SK-N-SH treated with all-trans-retinoic acid at 6 μM for 48 hours (cell line): Measurements from ENCODE around the gene CYP4F11.

Experiments used
- ATAC-seq: fragments of 200-7000 bp; cut with Tn5 transposase; 3 replicates; pipeline ENCODE4 v1.9.1; 2020; ENCODE audit warnings: mild to moderate bottlenecking, moderate library complexity
- ARNTL ChIP-seq: fragments of 450-650 bp; formaldehyde crosslinking; IDR thresholded peaks from 2 replicates; pipeline ENCODE4 v1.5.0; 2020; ENCODE audit warnings: low read depth, mild to moderate bottlenecking, moderate library complexity, borderline replicate concordance
- BACH2 ChIP-seq: fragments of 250-450 bp; sonication (Bioruptor Pico); IDR thresholded peaks from 2 replicates; pipeline ENCODE4 v1.9.0; 2021; ENCODE audit warnings: mild to moderate bottlenecking, borderline replicate concordance
- CSDC2 ChIP-seq: fragments of 250-450 bp; sonication (Bioruptor Pico); IDR thresholded peaks from 2 replicates; pipeline ENCODE4 v1.5.0; 2020; ENCODE audit warnings: mild to moderate bottlenecking, moderate library complexity
- ESRRG ChIP-seq: fragments of 250-450 bp; sonication (Bioruptor Pico); IDR thresholded peaks from 2 replicates; pipeline ENCODE4 v1.6.1; 2021; ENCODE audit warnings: mild to moderate bottlenecking
- GLIS3 ChIP-seq: fragments of 250-450 bp; sonication (Bioruptor Pico); IDR thresholded peaks from 2 replicates; pipeline ENCODE4 v1.5.0; 2020; ENCODE audit warnings: mild to moderate bottlenecking, moderate library complexity
- ISL1 ChIP-seq: fragments of 250-450 bp; sonication (Bioruptor Pico); IDR thresholded peaks from 2 replicates; pipeline ENCODE4 v2.1.2; 2022; ENCODE audit warnings: mild to moderate bottlenecking, moderate library complexity
- OSR1 ChIP-seq: fragments of 250-450 bp; sonication (Bioruptor Pico); IDR thresholded peaks from 2 replicates; pipeline ENCODE4 v1.8.0; 2022; ENCODE audit warnings: moderate library complexity, mild to moderate bottlenecking, inconsistent platforms
- PPARA ChIP-seq: fragments of 250-450 bp; sonication (Bioruptor Pico); IDR thresholded peaks from 2 replicates; pipeline ENCODE4 v1.5.0; 2020; ENCODE audit warnings: mild to moderate bottlenecking, borderline replicate concordance
- SNAI2 ChIP-seq: fragments of 250-450 bp; sonication (Bioruptor Pico); IDR thresholded peaks from 2 replicates; pipeline ENCODE4 v1.5.0; 2020; ENCODE audit warnings: mild to moderate bottlenecking, moderate library complexity
- TCF4 ChIP-seq: fragments of 250-450 bp; sonication (Bioruptor Pico); IDR thresholded peaks from 2 replicates; pipeline ENCODE4 v1.8.0; 2021; ENCODE audit warnings: mild to moderate bottlenecking, moderate library complexity, borderline replicate concordance
- TOX ChIP-seq: fragments of 250-450 bp; sonication (Bioruptor Pico); IDR thresholded peaks from 2 replicates; pipeline ENCODE4 v1.8.0; 2021; ENCODE audit warnings: mild to moderate bottlenecking, moderate library complexity, borderline replicate concordance
- ZC3H10 ChIP-seq: fragments of 250-450 bp; sonication (Bioruptor Pico); IDR thresholded peaks from 2 replicates; pipeline ENCODE4 v1.5.1; 2021; ENCODE audit warnings: mild to moderate bottlenecking, moderate library complexity
- ZFP30 ChIP-seq: fragments of 450-650 bp; formaldehyde crosslinking; IDR thresholded peaks from 2 replicates; pipeline ENCODE4 v1.5.0; 2022; ENCODE audit warnings: mild to moderate bottlenecking, moderate library complexity
- ZNF565 ChIP-seq: fragments of 450-650 bp; formaldehyde crosslinking; conservative IDR thresholded peaks from 2 replicates; pipeline ENCODE4 v1.5.0; 2020; ENCODE audit warnings: low read depth, mild to moderate bottlenecking, moderate library complexity
- ZNF70 ChIP-seq: fragments of 450-650 bp; formaldehyde crosslinking; IDR thresholded peaks from 2 replicates; pipeline ENCODE4 v1.5.0; 2020; ENCODE audit warnings: mild to moderate bottlenecking, moderate library complexity
- ZNF8 ChIP-seq: fragments of 450-650 bp; formaldehyde crosslinking; IDR thresholded peaks from 2 replicates; pipeline ENCODE4 v1.5.0; 2020; ENCODE audit warnings: mild to moderate bottlenecking, moderate library complexity
- TF ChIP-seq, protein P1 (sequence below): fragments of 250-450 bp; sonication (Bioruptor Pico); IDR thresholded peaks from 2 replicates; pipeline ENCODE4 v1.5.0; 2020; ENCODE audit warnings: mild to moderate bottlenecking, moderate library complexity
- TF ChIP-seq, protein P2 (sequence below): fragments of 250-450 bp; sonication (Bioruptor Pico); IDR thresholded peaks from 2 replicates; pipeline ENCODE4 v1.5.1; 2020; ENCODE audit warnings: low read depth, mild to moderate bottlenecking, moderate library complexity
- TF ChIP-seq, protein P3 (sequence below): fragments of 250-450 bp; sonication (Bioruptor Pico); IDR thresholded peaks from 2 replicates; pipeline ENCODE4 v1.5.1; 2021; ENCODE audit warnings: mild to moderate bottlenecking, moderate library complexity
- TF ChIP-seq, protein P4 (sequence below): fragments of 250-450 bp; sonication (Bioruptor Pico); IDR thresholded peaks from 2 replicates; pipeline ENCODE4 v1.8.0; 2020; ENCODE audit warnings: mild to moderate bottlenecking, moderate library complexity, borderline replicate concordance

The CYP4F11 gene

DNA sequence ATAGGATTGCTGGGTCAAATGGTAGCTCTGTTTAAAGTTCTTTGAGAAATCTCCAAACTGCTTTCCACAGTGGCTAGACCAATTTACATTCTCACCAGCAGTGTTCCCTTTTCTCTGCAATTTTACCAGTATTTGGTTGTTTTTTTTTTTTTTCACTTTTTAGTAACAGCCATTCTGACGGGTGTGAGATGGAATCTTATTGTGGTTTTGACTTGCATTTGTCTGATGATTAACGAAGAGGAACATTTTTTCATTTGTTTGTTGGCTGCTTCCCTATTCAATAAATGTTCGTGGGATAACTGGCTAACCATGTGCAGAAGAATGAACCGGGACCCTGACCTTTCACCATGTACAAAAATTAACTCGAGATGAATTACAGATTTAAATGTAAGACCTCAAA, 67.7 kb downstream of the CYP4F11 start:
- no peak for ATAC-seq
- TF ChIP-seq ZNF8 (CRISPR knock-in tag) = no peak
- TF ChIP-seq, protein P1, sequence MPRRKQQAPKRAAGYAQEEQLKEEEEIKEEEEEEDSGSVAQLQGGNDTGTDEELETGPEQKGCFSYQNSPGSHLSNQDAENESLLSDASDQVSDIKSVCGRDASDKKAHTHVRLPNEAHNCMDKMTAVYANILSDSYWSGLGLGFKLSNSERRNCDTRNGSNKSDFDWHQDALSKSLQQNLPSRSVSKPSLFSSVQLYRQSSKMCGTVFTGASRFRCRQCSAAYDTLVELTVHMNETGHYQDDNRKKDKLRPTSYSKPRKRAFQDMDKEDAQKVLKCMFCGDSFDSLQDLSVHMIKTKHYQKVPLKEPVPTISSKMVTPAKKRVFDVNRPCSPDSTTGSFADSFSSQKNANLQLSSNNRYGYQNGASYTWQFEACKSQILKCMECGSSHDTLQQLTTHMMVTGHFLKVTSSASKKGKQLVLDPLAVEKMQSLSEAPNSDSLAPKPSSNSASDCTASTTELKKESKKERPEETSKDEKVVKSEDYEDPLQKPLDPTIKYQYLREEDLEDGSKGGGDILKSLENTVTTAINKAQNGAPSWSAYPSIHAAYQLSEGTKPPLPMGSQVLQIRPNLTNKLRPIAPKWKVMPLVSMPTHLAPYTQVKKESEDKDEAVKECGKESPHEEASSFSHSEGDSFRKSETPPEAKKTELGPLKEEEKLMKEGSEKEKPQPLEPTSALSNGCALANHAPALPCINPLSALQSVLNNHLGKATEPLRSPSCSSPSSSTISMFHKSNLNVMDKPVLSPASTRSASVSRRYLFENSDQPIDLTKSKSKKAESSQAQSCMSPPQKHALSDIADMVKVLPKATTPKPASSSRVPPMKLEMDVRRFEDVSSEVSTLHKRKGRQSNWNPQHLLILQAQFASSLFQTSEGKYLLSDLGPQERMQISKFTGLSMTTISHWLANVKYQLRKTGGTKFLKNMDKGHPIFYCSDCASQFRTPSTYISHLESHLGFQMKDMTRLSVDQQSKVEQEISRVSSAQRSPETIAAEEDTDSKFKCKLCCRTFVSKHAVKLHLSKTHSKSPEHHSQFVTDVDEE = no peak
- no peak for TF ChIP-seq SNAI2 (CRISPR knock-in tag)
- no peak for TF ChIP-seq TOX (CRISPR knock-in tag)
- no peak for TF ChIP-seq ZC3H10 (CRISPR knock-in tag)
- no peak for TF ChIP-seq PPARA (CRISPR knock-in tag)
- TF ChIP-seq ARNTL (CRISPR knock-in tag) = no peak
- no peak for TF ChIP-seq ESRRG
- no peak for TF ChIP-seq ISL1 (CRISPR knock-in tag)
- TF ChIP-seq TCF4 = no peak
- no peak for TF ChIP-seq CSDC2 (CRISPR knock-in tag)

DNA sequence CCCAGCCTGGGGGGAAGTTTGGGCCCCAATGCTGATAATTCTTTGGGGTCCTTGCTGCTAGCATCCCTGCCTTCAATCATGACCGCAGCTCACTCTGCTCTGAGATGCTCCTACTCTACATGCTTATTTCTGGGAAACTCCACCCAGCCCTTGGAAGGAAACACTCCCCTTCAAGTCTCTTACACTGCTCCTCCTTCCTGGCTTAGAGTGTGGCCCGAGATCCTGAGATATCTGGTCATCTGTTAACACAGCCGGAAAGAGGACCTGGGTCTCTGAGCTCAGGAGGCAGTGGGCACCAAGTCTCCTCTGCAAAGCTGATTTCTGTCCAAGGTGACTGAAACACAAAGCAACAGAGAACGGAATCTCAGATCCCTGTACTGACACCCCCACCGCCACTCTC, 69.5 kb downstream of the CYP4F11 start:
- TF ChIP-seq ISL1 (CRISPR knock-in tag) = no peak
- TF ChIP-seq, protein P2, sequence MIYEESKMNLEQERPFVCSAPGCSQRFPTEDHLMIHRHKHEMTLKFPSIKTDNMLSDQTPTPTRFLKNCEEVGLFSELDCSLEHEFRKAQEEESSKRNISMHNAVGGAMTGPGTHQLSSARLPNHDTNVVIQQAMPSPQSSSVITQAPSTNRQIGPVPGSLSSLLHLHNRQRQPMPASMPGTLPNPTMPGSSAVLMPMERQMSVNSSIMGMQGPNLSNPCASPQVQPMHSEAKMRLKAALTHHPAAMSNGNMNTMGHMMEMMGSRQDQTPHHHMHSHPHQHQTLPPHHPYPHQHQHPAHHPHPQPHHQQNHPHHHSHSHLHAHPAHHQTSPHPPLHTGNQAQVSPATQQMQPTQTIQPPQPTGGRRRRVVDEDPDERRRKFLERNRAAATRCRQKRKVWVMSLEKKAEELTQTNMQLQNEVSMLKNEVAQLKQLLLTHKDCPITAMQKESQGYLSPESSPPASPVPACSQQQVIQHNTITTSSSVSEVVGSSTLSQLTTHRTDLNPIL (CRISPR knock-in tag) = no peak
- TF ChIP-seq OSR1 (CRISPR knock-in tag) = no peak
- no peak for ATAC-seq

DNA sequence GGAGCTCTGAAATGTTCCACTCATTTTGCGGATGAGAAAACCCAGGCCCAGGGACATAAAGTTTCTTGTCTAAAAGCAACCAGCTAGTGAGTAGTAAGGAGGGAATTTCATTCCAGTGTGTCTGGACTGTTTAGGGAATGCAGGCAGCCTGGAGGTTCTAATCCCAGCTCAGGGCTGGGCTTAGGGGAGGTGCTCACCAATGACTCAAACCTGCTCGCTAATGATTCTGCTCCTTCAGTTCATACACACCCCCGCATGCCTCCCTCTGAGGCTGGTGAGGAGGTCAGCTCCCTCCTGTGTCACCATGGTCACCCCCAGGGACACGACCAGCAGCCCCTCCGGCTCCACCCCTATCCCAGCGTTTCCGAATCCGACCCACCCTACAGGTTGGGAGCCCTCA, 71.1 kb downstream of the CYP4F11 start:
- ATAC-seq = no peak
- no peak for TF ChIP-seq ZNF70 (CRISPR knock-in tag)
- no peak for TF ChIP-seq SNAI2 (CRISPR knock-in tag)
- no peak for TF ChIP-seq ISL1 (CRISPR knock-in tag)
- no peak for TF ChIP-seq ZFP30 (CRISPR knock-in tag)
- no peak for TF ChIP-seq BACH2 (CRISPR knock-in tag)
- TF ChIP-seq, protein P1 = no peak
- TF ChIP-seq ARNTL (CRISPR knock-in tag) = no peak
- no peak for TF ChIP-seq GLIS3 (CRISPR knock-in tag)
- TF ChIP-seq, protein P3, sequence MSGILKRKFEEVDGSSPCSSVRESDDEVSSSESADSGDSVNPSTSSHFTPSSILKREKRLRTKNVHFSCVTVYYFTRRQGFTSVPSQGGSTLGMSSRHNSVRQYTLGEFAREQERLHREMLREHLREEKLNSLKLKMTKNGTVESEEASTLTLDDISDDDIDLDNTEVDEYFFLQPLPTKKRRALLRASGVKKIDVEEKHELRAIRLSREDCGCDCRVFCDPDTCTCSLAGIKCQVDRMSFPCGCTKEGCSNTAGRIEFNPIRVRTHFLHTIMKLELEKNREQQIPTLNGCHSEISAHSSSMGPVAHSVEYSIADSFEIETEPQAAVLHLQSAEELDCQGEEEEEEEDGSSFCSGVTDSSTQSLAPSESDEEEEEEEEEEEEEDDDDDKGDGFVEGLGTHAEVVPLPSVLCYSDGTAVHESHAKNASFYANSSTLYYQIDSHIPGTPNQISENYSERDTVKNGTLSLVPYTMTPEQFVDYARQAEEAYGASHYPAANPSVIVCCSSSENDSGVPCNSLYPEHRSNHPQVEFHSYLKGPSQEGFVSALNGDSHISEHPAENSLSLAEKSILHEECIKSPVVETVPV = no peak
- TF ChIP-seq PPARA (CRISPR knock-in tag) = no peak
- TF ChIP-seq ZNF565 = no peak
- no peak for TF ChIP-seq TCF4
- TF ChIP-seq CSDC2 (CRISPR knock-in tag) = no peak
- TF ChIP-seq, protein P4, sequence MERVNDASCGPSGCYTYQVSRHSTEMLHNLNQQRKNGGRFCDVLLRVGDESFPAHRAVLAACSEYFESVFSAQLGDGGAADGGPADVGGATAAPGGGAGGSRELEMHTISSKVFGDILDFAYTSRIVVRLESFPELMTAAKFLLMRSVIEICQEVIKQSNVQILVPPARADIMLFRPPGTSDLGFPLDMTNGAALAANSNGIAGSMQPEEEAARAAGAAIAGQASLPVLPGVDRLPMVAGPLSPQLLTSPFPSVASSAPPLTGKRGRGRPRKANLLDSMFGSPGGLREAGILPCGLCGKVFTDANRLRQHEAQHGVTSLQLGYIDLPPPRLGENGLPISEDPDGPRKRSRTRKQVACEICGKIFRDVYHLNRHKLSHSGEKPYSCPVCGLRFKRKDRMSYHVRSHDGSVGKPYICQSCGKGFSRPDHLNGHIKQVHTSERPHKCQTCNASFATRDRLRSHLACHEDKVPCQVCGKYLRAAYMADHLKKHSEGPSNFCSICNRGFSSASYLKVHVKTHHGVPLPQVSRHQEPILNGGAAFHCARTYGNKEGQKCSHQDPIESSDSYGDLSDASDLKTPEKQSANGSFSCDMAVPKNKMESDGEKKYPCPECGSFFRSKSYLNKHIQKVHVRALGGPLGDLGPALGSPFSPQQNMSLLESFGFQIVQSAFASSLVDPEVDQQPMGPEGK (CRISPR knock-in tag) = no peak
